Measurements from ENCODE around the gene PRRT1.

Gene PRRT1

DNA sequence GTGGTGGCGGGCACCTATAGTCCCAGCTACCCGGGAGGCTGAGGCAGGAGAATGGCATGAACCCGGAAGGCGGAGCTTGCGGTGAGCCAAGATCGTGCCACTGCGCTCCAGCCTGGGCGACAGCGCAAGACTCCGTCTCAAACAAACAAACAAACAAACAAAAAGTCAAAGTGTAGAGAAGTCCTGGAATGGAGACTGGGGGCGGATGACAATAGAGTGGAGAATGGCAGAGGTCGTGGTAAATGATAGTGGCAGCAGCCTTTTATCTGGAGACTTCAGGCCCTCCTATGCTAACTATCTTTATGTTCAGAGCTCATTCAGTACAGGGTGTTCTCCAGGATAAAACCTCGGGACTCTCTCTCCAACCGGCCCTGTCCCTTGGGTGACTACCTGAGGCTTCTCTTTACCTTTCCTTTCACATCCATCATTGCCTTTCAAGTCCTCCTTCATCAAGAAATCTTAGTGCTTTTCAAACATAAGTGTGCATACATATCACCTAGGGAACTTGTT is 20.2 kb downstream of the PRRT1 start:
- no peak overlapping the region for H3K4me3 ChIP-seq (ENCODE audit: low read depth, low read length)
- TF ChIP-seq, protein P1, sequence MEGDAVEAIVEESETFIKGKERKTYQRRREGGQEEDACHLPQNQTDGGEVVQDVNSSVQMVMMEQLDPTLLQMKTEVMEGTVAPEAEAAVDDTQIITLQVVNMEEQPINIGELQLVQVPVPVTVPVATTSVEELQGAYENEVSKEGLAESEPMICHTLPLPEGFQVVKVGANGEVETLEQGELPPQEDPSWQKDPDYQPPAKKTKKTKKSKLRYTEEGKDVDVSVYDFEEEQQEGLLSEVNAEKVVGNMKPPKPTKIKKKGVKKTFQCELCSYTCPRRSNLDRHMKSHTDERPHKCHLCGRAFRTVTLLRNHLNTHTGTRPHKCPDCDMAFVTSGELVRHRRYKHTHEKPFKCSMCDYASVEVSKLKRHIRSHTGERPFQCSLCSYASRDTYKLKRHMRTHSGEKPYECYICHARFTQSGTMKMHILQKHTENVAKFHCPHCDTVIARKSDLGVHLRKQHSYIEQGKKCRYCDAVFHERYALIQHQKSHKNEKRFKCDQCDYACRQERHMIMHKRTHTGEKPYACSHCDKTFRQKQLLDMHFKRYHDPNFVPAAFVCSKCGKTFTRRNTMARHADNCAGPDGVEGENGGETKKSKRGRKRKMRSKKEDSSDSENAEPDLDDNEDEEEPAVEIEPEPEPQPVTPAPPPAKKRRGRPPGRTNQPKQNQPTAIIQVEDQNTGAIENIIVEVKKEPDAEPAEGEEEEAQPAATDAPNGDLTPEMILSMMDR (IDR thresholded peaks at IDR 0.05; ENCODE audit: borderline replicate concordance, insufficient read depth, low read depth, low read length) = no peak

DNA sequence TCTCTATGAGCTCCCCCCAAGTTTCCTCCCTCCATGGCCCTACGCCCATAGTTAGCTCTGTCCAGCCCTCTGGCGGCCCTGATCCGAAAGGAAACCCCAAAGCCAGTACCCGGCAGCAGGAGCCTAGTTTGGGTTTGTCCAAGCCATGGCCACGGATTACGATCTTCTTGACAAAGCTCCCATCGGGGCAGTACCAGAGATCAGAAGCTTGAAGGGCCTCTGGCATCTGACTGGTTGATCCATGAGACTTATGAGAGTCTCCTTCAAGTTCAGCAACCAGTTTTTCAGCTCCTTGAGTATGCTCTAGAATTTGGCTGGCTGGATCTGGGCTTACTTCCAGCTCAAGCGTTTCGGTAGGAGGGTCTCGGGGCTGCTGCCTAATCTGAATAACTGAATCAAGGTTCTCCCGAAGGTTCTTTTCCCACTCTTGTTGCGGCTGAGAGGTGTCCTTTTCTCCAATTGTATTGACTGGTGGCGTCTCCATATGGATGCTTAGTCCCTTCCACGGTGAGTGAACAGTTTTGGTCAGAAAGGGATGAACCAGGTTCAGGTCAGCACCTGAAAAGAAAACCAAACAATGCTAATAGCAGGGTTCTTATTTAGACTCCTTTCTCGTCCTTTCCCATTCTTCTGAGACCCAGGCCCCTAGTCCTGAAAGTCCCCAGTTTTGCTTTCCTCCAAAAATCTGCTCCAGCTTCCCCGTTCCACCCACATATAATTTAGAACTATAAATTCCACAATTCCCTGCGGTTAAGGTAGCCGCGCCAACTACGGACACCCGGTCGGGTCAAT is 22.2 kb downstream of the PRRT1 start:
- TF ChIP-seq, protein P1 (IDR thresholded peaks at IDR 0.05; ENCODE audit: borderline replicate concordance, insufficient read depth, low read depth, low read length) = no peak

DNA sequence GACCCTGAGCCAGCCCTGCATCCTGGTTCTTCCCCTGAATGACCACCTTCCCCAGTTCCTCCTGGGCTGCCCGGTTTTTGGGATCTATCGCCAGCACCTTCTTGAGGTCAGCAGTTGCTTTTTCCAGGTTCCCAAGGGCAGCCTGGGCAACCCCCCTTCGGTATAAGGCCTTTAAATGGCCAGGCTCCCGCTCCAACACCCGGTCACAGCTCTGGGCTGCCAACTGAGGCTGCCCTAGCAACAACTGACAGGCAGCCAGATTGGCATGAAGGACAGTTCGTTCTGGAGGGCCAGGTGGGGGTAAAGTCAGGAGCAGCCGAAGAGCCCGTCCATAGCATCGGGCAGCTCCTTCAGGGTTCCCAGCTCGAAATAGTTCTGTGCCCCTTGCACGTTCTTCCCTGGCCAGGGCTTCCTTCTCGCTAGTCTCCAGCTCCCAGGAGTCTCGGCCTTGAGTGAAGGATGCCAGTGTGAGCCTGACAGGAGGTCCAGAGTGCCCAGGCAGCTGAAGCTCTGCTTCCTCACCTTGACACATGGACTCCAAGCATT is 22.9 kb downstream of the PRRT1 start:
- H3K4me3 ChIP-seq (ENCODE audit: low read depth, low read length) = no peak overlapping the region
- TF ChIP-seq, protein P1 (IDR thresholded peaks at IDR 0.05; ENCODE audit: borderline replicate concordance, insufficient read depth, low read depth, low read length) = no peak

More for the DNA sequence above, 22.2 kb downstream of the PRRT1 start:
- H3K4me3 ChIP-seq (ENCODE audit: low read depth, low read length) = peak overlapping the region; percentile 56

DNA sequence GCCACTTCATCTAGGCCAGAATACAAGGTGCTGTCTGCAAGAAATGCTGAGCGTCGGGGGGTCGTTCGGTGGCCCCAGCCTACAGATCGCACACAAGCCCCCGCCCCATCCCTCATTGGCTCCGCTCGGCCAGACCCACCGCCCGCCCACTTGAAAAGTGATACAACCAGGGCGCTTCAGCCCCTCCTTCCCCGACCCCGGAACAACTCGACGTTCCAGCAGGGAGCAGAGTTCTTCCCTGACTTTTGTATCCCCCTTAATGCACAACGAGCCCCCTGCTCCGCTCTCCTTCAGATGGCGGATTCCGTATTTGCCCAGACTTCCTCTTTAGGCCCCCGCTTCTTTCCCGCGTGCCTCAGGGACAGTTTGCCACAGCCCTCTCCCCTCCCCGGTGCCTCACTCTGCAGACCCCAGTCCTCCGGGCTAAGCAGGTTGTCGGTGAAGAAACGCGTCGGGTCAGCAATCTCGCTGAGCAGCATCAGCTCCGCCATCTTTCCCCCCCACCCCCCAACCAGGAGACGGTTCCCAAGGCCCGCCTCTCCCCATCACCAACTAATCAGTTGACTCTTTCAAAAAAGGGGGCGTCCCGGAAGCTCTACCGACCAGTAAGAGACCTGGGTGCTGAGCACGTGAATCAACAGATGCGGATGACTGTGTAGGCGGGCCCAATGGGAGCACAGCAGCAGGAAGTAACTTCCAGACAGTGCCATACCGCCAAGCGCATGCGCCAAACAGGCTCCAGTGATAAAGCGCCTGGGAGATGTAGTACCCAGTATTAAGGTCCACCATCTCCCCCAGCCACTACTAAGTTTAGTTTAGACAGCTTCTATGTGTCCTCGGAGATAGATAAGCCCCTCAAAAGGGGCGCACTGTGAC is 23.8 kb downstream of the PRRT1 start, which contains the start of gene ATF6B:
ATF6B (minus strand) TSS at position 530 of the 876 bp plus-strand sequence; CDS start at position 491, 39 bp downstream.
- TF ChIP-seq, protein P1 (IDR thresholded peaks at IDR 0.05; ENCODE audit: borderline replicate concordance, insufficient read depth, low read depth, low read length) = no peak
- H3K4me3 ChIP-seq (ENCODE audit: low read depth, low read length) = peak within 1 kb of the TSS; percentile 79

DNA sequence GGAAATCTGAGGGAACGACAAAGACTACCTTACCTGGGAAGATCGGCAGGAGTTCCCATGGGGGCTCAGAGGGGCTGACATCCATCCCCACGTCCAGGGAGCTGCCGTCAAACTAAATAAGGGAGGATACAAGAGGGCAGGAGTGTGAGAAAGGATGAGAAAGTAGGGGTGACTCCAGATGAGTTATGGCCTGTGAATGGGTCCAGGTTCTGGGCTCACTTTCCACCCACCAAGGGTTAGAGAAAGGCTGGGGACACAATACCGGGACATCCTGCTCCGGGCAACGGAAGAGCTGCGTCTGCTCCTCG is 24.4 kb downstream of the PRRT1 start:
- peak overlapping the region; percentile 79 for H3K4me3 ChIP-seq (ENCODE audit: low read depth, low read length)
- TF ChIP-seq, protein P1 (IDR thresholded peaks at IDR 0.05; ENCODE audit: borderline replicate concordance, insufficient read depth, low read depth, low read length) = no peak

DNA sequence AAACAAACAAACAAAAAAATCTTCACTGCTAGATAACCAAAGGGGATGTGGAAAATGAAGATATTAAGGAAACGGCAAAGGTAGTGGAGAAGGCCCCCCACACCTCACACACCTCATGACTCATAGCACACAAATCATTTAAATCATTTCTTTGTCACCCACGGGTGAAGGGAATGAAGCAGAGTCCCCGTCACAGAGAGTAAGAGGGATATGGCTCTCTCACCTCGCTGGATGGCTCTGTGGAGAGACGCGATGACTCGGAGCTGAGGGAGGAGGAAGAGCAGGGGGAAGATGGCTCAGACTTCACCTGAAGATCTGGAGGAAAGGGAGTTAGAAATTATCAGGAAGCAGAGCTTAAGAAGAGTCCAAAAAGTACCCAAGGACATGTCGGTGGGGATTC is 24.9 kb downstream of the PRRT1 start:
- H3K4me3 ChIP-seq (ENCODE audit: low read depth, low read length) = no peak overlapping the region
- TF ChIP-seq, protein P1 (IDR thresholded peaks at IDR 0.05; ENCODE audit: borderline replicate concordance, insufficient read depth, low read depth, low read length) = no peak
